CD14-positive monocyte (primary cell): ENCODE data around the gene CASTOR1. TPM values are rescaled to one million over a fixed set of nuclear protein-coding genes. Genes with fewer than 3 reads are reported as not detected.

Experiments used
- DNase-seq, 3 donors: peaks; one replicate each; pipeline ENCODE4 v3.0.0-alpha.2; 2011 to 2022
- H2AFZ ChIP-seq: 2 replicates; pipeline ENCODE4 v1.6.0; 2012; ENCODE audit warnings: mild to moderate bottlenecking, low read depth, low read length, inconsistent platforms; ENCODE audit not compliant: insufficient read depth, poor library complexity, severe bottlenecking
- H3K27ac ChIP-seq, 2 donors: 1 replicate in 1 of 2; 2 replicates in 1 of 2; pipeline ENCODE4 v1.5.1; 2012 to 2013; ENCODE audit warnings: low read length in 2 of 2, control low read depth in 1 of 2, inconsistent platforms in 1 of 2, low read depth in 1 of 2, mild to moderate bottlenecking in 1 of 2
- H3K27me3 ChIP-seq, 2 donors: one replicate each; pipeline versions ENCODE4 v1.6.0 to v1.6.1; 2011 to 2013; ENCODE audit warnings: low read length in 2 of 2; ENCODE audit not compliant: control insufficient read depth in 2 of 2, insufficient read depth in 2 of 2
- H3K36me3 ChIP-seq, 2 donors: replicated peaks in 1 of 2; 1 replicate in 1 of 2; 2 replicates in 1 of 2; pipeline versions ENCODE4 v1.5.1 to v1.6.1; 2012 to 2013; ENCODE audit warnings: low read length in 2 of 2, control low read depth in 1 of 2, inconsistent platforms in 1 of 2, mild to moderate bottlenecking in 1 of 2; ENCODE audit not compliant: insufficient read depth in 2 of 2, control insufficient read depth in 1 of 2
- H3K4me1 ChIP-seq, 2 donors: 1 replicate in 1 of 2; 2 replicates in 1 of 2; pipeline versions ENCODE4 v1.5.1 to v1.6.1; 2012 to 2013; ENCODE audit warnings: low read length in 2 of 2, control low read depth in 1 of 2, inconsistent platforms in 1 of 2, mild to moderate bottlenecking in 1 of 2, moderate library complexity in 1 of 2; ENCODE audit not compliant: insufficient read depth in 2 of 2, control insufficient read depth in 1 of 2
- H3K4me2 ChIP-seq: replicated peaks from 2 replicates; pipeline ENCODE3; 2012; ENCODE audit warnings: low read length, moderate library complexity, mild to moderate bottlenecking; ENCODE audit not compliant: poor library complexity, severe bottlenecking; ENCODE audit errors: extremely low read depth
- H3K4me3 ChIP-seq, 3 experiments: fragments of 200-600 bp in 1 of 3; sonication (generic) in 1 of 3; replicated peaks in 1 of 3; 1 replicate in 2 of 3; 2 replicates in 1 of 3; pipeline ENCODE4 v1.5.1; 2011 to 2013; ENCODE audit warnings: low read length in 3 of 3, mild to moderate bottlenecking in 3 of 3, control low read depth in 2 of 3, low read depth in 2 of 3, inconsistent platforms in 1 of 3, moderate library complexity in 1 of 3
- H3K79me2 ChIP-seq: 2 replicates; pipeline ENCODE4 v1.6.0; 2012; ENCODE audit warnings: mild to moderate bottlenecking, control low read depth, inconsistent platforms, low read length, moderate library complexity; ENCODE audit not compliant: insufficient read depth
- H3K9ac ChIP-seq: 2 replicates; pipeline ENCODE4 v1.6.0; 2017; ENCODE audit warnings: low read length, mild to moderate bottlenecking; ENCODE audit not compliant: insufficient read depth, poor library complexity, severe bottlenecking
- H3K9me3 ChIP-seq, 2 donors: replicated peaks in 1 of 2; 1 replicate in 1 of 2; 2 replicates in 1 of 2; pipeline versions ENCODE4 v1.5.1 to v1.6.1; 2012 to 2013; ENCODE audit warnings: low read length in 2 of 2, control low read depth in 1 of 2; ENCODE audit not compliant: control insufficient read depth in 1 of 2, insufficient read depth in 1 of 2
- H4K20me1 ChIP-seq: 2 replicates; pipeline ENCODE4 v1.6.0; 2012; ENCODE audit warnings: mild to moderate bottlenecking, low read length, control low read depth, moderate library complexity; ENCODE audit not compliant: insufficient read depth
- H3K27ac Mint-ChIP-seq, 7 donors: one replicate each; pipeline ENCODE4 v1.8.0; 2020; ENCODE audit warnings: mild to moderate bottlenecking in 7 of 7, mixed read lengths in 7 of 7, moderate library complexity in 6 of 7, inconsistent platforms in 2 of 7
- H3K27me3 Mint-ChIP-seq, 3 donors: one replicate each; pipeline ENCODE4 v1.8.0; 2021 to 2022; ENCODE audit warnings: low read depth in 3 of 3, mild to moderate bottlenecking in 3 of 3, mixed read lengths in 3 of 3, moderate library complexity in 3 of 3, inconsistent platforms in 1 of 3
- H3K36me3 Mint-ChIP-seq, 2 donors: one replicate each; pipeline ENCODE4 v1.8.0; 2020; ENCODE audit warnings: mixed read lengths in 2 of 2, inconsistent platforms in 1 of 2, mild to moderate bottlenecking in 1 of 2
- H3K4me1 Mint-ChIP-seq: one replicate; pipeline ENCODE4 v1.8.0; 2020; ENCODE audit warnings: mild to moderate bottlenecking, mixed read lengths
- H3K4me3 Mint-ChIP-seq, 2 donors: one replicate each; pipeline ENCODE4 v1.8.0; 2020; ENCODE audit warnings: mild to moderate bottlenecking in 2 of 2, mixed read lengths in 2 of 2, moderate library complexity in 1 of 2
- H3K9me3 Mint-ChIP-seq, 7 donors: one replicate each; pipeline ENCODE4 v1.8.0; 2020 to 2022; ENCODE audit warnings: mixed read lengths in 7 of 7, mild to moderate bottlenecking in 6 of 7, moderate library complexity in 6 of 7, inconsistent platforms in 2 of 7
- WGBS: methylation state at CpG from one replicate; pipeline ENCODE4 v1.1.5; 2013; ENCODE audit warnings: missing lambda C conversion rate; ENCODE audit not compliant: insufficient coverage; 5-methylcytosine and 5-hydroxymethylcytosine counted together
- intact Hi-C, 2 donors: fragments of 100-400 bp; cut with micrococcal nuclease; formaldehyde crosslinking; loops; one replicate each; pipeline versions ENCODE4 v1.15.0 to v1.15.1; 2023
- polyA plus RNA-seq, 3 donors: library from polyadenylated mRNA; depleted of rRNA in 1 of 3; unstranded in 2 of 3; stranded (reverse) in 1 of 3; fragments of 300-500 nt in 2 of 3; fragments of >200 nt in 1 of 3; fragmentation: Illumina TruSeq in 2 of 3; gene quantifications; 1 replicate in 2 of 3; 2 replicates in 1 of 3; pipeline ENCODE4 v1.2.3, GENCODE V29; 2012 to 2021
- TF ChIP-seq, protein P1 (sequence below): fragments of 200-600 bp; IDR thresholded peaks from one replicate; pipeline ENCODE4 v1.8.0; 2022; ENCODE audit warnings: antibody characterized with exemption, mild to moderate bottlenecking

The CASTOR1 gene
- polyA plus RNA-seq, 3 donors = 6.4 to 15.5 (median 6.5) TPM

DNA sequence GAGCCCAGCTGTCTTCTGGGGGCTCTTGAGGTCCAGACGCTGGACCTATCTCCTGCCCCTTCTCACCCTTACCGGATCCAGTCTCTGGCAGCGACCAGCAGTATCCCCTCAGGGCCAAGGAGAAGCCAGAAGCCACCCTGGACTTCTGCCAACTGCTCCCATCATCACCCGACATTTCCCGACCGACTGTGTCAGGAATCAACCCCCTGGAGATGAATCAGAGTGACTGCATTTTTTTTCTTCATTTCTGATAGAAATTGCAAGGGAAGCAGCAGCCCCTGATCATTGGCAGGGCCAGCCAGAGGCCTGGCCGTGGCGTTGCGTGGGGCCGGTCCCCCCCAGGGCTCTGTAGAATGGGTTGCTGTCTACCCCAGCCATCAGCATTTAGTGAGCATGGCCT lies 37.6 kb downstream of the CASTOR1 start:
- H3K4me1 ChIP-seq = peaks cover 16 to 30% of the 10 kb centered on the region in 2 donors
- H3K4me3 ChIP-seq = no peak overlapping the region
- no peak overlapping the region for H2AFZ ChIP-seq
- H4K20me1 ChIP-seq = no peaks in the 10 kb centered on the region
- intact Hi-C loops = no loop called here
- WGBS = 93% methylated on average over 9 of the region's 10 CpGs
- DNase-seq = no peak
- H3K4me2 ChIP-seq = no peak overlapping the region
- TF ChIP-seq, protein P1, sequence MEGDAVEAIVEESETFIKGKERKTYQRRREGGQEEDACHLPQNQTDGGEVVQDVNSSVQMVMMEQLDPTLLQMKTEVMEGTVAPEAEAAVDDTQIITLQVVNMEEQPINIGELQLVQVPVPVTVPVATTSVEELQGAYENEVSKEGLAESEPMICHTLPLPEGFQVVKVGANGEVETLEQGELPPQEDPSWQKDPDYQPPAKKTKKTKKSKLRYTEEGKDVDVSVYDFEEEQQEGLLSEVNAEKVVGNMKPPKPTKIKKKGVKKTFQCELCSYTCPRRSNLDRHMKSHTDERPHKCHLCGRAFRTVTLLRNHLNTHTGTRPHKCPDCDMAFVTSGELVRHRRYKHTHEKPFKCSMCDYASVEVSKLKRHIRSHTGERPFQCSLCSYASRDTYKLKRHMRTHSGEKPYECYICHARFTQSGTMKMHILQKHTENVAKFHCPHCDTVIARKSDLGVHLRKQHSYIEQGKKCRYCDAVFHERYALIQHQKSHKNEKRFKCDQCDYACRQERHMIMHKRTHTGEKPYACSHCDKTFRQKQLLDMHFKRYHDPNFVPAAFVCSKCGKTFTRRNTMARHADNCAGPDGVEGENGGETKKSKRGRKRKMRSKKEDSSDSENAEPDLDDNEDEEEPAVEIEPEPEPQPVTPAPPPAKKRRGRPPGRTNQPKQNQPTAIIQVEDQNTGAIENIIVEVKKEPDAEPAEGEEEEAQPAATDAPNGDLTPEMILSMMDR = no peak
- Mint-ChIP-seq H3K27me3 (peaks cover 24 to 33% (median 25%) of the 10 kb centered on the region in 3 donors), H3K9me3 (no peaks in the 10 kb centered on the region), H3K36me3 (peaks cover 0 to 2% of the 10 kb centered on the region in 2 donors), H3K4me3 (no peak overlapping the region), H3K4me1 (peaks cover 38% of the 10 kb centered on the region), H3K27ac (no peak overlapping the region)
- peaks cover 7 to 22% of the 10 kb centered on the region in 2 donors for H3K27me3 ChIP-seq
- H3K27ac ChIP-seq = no peak overlapping the region
- H3K36me3 ChIP-seq = no peaks in the 10 kb centered on the region
- H3K9me3 ChIP-seq = peaks cover 0 to 5% of the 10 kb centered on the region in 2 donors
- no peaks in the 10 kb centered on the region for H3K79me2 ChIP-seq
- H3K9ac ChIP-seq = no peak overlapping the region

DNA sequence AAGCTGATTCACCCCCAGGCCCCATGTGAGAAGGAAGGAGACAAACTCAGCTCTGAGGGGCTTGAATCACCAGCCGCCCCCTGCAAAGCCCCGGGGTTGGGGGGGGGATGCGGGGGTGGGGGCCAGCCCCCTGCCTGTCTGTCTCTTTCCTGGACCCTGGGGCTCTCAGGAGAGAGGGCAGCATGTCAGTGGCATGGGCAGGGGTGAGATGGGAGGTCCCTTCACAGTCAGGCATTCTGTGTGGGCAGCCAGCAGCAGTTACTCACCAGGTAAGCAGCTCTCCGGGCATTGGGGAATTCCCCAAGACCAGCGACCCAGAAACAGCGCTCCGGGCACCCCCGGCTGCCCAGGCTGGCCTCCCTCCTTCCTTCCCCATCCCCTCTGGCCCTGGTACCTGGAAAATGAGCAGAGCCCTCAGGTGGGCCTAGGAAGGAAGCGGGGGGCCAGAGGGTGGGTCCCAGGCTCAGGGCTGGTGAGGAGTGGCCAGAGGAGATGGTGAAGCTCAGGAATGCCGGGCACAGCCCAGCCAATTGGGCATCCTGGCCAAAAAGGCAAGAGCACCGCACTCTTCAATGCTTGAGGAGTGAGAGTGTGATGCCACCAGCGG lies 38.5 kb downstream of the CASTOR1 start:
- Histone ChIP-seq H2AFZ (no peak overlapping the region), H3K9me3 (peaks cover 0 to 5% of the 10 kb centered on the region in 2 donors), H3K4me1 (peaks cover 18 to 34% of the 10 kb centered on the region in 2 donors), H3K4me2 (no peak overlapping the region), H3K79me2 (no peaks in the 10 kb centered on the region), H3K27ac (no peak overlapping the region), H4K20me1 (no peaks in the 10 kb centered on the region), H3K27me3 (peaks cover 10 to 30% of the 10 kb centered on the region in 2 donors), H3K36me3 (no peaks in the 10 kb centered on the region), H3K4me3 (no peak overlapping the region), H3K9ac (no peak overlapping the region)
- intact Hi-C loops = no loop called here
- H3K4me3 Mint-ChIP-seq = no peak overlapping the region
- H3K4me1 Mint-ChIP-seq = peaks cover 38% of the 10 kb centered on the region
- H3K9me3 Mint-ChIP-seq = peaks cover 0 to 5% (median 0%) of the 10 kb centered on the region in 7 donors
- H3K27me3 Mint-ChIP-seq = peaks cover 32 to 41% (median 33%) of the 10 kb centered on the region in 3 donors
- no peak for DNase-seq
- H3K27ac Mint-ChIP-seq = no peak overlapping the region
- 89% methylated on average over 7 of the region's 12 CpGs for WGBS
- TF ChIP-seq, protein P1 = no peak
- H3K36me3 Mint-ChIP-seq = peaks cover 0 to 2% of the 10 kb centered on the region in 2 donors
